ENCODE measurements around the gene NR5A2.

DNA sequence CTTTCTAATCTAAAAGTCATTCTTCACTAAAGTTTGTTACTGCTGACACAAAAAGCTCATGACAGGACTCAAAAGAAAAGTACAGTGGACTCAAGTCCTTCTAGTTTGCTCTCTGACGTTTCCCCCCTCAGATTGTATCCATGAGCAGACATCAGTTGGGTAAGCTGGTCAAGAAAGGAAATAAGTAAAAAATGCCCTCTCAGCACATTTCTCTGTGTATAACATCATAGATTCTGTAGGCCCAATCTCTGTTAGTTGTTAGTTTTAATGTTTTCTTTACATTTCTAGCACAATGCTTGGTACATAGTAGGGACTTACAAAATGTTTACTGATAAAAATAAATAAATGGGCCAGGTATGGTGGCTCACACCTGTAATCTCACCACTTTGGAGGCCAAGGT, 96.8 kb downstream of the NR5A2 start:
- TF ChIP-seq, protein P1, sequence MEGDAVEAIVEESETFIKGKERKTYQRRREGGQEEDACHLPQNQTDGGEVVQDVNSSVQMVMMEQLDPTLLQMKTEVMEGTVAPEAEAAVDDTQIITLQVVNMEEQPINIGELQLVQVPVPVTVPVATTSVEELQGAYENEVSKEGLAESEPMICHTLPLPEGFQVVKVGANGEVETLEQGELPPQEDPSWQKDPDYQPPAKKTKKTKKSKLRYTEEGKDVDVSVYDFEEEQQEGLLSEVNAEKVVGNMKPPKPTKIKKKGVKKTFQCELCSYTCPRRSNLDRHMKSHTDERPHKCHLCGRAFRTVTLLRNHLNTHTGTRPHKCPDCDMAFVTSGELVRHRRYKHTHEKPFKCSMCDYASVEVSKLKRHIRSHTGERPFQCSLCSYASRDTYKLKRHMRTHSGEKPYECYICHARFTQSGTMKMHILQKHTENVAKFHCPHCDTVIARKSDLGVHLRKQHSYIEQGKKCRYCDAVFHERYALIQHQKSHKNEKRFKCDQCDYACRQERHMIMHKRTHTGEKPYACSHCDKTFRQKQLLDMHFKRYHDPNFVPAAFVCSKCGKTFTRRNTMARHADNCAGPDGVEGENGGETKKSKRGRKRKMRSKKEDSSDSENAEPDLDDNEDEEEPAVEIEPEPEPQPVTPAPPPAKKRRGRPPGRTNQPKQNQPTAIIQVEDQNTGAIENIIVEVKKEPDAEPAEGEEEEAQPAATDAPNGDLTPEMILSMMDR (IDR thresholded peaks at IDR 0.05 in 2 of 3, conservative IDR thresholded peaks at IDR 0.05 in 1 of 3; ENCODE audit: control insufficient read depth in 2 of 3, extremely low read depth in 1 of 3, insufficient read depth in 1 of 3, low read depth in 3 of 3, low read length in 3 of 3): no peak
- TF ChIP-seq HDAC2 (IDR thresholded peaks at IDR 0.05): no peak
- no peak for TF ChIP-seq BCL11A (IDR thresholded peaks at IDR 0.05; ENCODE audit: low read depth, low read length)
- TF ChIP-seq POLR2AphosphoS5 (IDR thresholded peaks at IDR 0.05; ENCODE audit: low read length): no peak
- no peak for TF ChIP-seq CEBPB (IDR thresholded peaks at IDR 0.05; ENCODE audit: borderline replicate concordance in 1 of 2, low read depth in 2 of 2, low read length in 2 of 2)

Measured in GM12878 (cell line).